Skeletal muscle cell (primary cell): Measurements from ENCODE around the gene PTPRT.

ENCODE experiments used
- DNase-seq: peaks from one replicate; pipeline ENCODE4 v3.0.0-alpha.2; 2010; ENCODE audit warnings: low read depth
- H3K4me3 ChIP-seq: 2 replicates; pipeline ENCODE4 v1.5.1; 2011; ENCODE audit warnings: low read depth, mild to moderate bottlenecking, control low read depth, low read length, moderate library complexity

PTPRT gene

GRCh38 chr20:42887281-42887680 is 302.4 kb downstream of the PTPRT start:
- H3K4me3 ChIP-seq: no peak overlapping the region
- DNase-seq: no peak

- H3K4me3 ChIP-seq: no peak overlapping the region
- no peak for DNase-seq
Measured at GRCh38 chr20:42886801-42887200, 302.9 kb downstream of the PTPRT start.

- H3K4me3 ChIP-seq: no peak overlapping the region
- no peak for DNase-seq
Measured at GRCh38 chr20:42886046-42886445, 303.7 kb downstream of the PTPRT start.

DNA sequence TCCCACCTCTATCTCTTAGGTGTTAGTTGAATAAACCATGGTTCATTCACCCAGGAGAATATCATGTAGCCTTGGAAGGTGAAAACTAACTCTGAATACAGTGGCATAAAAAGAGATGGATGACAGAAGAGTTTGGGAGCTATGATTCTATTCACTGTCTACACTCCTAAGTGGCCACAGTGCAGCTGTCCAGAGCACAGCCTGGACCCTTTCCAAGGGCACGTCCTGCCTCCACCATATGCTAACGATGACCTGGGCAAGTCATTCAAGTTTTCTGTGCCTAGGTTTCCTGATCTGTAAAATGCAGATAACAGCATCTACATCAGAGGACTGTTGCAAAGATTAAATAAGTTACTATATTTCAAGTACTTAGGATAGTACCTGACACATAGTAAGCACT is 314.1 kb downstream of the PTPRT start:
- no peak overlapping the region for H3K4me3 ChIP-seq
- no peak for DNase-seq

GRCh38 chr20:42873259-42873658 is 316.4 kb downstream of the PTPRT start:
- no peak overlapping the region for H3K4me3 ChIP-seq
- no peak for DNase-seq

- no peak overlapping the region for H3K4me3 ChIP-seq
- DNase-seq: no peak
Measured at GRCh38 chr20:42864116-42864515, 325.6 kb downstream of the PTPRT start.

DNA sequence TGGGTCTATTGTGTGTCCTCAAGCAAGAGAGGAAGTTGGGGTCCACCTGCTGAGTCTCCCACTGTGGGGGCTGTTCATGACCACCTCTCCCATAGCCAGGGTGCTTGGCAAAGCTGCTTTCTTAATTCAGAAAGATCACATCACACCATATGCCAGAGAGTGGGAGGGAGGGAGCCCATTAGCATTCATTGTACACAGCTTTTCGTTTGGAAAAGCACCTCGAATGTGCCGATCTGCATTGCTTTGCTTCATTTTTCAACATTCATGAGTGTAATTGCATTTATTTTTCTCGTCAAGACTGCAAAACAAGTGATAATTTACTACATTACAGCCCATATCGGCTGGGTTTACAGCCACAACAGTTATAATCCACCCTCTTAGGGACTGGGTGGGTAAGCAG is 327.3 kb downstream of the PTPRT start:
- no peak overlapping the region for H3K4me3 ChIP-seq
- DNase-seq: no peak

DNA sequence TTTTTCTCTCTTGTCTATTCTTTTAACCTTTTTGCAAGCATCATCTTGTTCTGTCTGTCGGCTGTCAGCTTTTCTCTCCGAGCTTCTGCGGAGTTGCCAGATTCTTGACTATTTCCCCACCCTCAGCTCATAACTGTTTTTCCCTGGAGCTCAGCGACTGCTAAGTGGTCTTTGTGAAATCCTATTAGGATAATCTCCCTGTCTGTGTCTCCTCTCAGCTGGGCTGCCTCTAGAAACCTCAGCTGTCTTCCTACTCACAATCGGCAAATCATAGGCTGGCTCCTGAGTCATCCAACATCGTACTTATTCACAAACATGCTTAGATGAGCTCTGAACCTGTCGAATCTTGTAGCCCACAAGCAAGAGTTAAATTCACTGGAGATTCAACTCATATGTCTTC is 332.3 kb downstream of the PTPRT start:
- no peak overlapping the region for H3K4me3 ChIP-seq
- no peak for DNase-seq

GRCh38 chr20:42855896-42856295 is 333.8 kb downstream of the PTPRT start:
- DNase-seq: no peak
- no peak overlapping the region for H3K4me3 ChIP-seq

GRCh38 chr20:42852691-42853090 is 337.0 kb downstream of the PTPRT start:
- DNase-seq: no peak
- H3K4me3 ChIP-seq: no peak overlapping the region

DNA sequence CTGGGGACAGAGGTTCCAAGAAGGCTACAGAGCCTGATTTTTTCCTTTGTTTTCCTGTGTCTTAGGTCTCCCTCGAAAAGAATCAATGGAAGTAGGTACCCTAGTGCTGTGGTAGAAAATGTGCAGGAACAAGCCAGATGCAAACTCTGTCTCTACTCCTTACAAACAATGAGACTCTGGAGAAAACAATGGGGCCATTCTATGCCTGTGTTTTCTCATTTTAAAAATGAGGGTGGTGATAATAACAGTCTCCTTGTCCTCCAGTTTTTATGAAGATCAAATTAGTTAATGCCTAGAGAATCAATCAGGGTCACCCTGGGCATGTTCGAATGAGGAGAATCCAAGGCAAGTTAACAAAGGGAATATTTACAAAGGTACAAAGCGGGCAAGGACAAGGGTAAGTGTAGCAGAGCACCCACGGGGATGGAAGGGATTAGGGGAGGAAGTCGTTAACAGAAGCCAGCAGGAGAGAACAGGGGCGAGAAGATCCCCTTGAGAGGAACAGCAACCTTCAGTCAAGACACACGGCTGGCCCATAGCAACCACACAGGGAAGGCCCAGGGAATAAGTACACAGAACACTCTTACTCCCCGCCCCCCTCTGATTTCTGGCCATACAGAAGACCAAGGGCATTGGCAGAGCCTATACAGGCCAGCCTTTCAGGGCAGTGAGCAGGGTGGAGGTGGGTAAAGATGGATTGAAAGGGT is 342.8 kb downstream of the PTPRT start:
- no peak for DNase-seq
- H3K4me3 ChIP-seq: no peak overlapping the region

- DNase-seq: no peak
- H3K4me3 ChIP-seq: no peak overlapping the region
Measured at GRCh38 chr20:42844751-42845150, 345.0 kb downstream of the PTPRT start.

GRCh38 chr20:42837456-42837855 is 352.2 kb downstream of the PTPRT start:
- no peak overlapping the region for H3K4me3 ChIP-seq
- no peak for DNase-seq

DNA sequence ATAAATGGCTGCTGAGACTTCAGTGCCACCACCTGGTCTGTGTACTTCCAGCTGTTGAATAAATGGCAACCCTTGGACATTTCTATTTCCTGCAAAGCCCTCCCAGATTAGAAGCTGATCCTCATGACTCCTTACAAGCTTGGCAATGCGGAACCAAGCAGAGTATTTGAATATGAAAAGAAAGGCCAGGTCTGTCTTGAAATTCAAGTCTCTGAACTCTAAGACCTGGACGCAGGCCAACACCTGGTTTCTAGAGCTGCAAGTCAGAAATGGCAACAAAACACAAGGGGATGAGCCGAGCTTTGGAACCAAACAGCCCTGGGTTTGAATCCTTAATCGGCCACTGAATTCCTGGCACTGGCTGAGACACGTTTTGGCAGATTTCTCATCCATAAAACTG is 353.4 kb downstream of the PTPRT start:
- H3K4me3 ChIP-seq: no peak overlapping the region
- DNase-seq: no peak

DNA sequence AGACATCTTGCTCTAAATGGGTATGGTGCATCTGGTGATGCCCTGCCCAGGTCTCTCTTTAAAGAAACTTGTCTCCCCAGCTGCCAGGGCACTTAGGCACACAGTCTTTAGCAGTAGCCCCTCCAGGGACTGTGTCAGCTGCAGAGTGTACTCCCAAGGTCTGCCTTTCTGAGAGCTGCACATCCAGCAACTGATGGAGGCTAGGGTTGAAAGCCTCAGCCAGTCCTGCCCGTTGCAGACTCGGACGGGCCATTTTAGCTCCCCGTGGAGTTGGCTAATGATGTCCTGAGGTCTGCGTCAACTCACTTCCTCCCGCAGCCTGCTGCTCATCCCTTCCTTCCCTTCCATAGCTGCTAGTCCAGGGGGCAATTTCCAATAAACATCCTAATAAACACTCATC is 381.8 kb downstream of the PTPRT start:
- DNase-seq: no peak
- no peak overlapping the region for H3K4me3 ChIP-seq

DNA sequence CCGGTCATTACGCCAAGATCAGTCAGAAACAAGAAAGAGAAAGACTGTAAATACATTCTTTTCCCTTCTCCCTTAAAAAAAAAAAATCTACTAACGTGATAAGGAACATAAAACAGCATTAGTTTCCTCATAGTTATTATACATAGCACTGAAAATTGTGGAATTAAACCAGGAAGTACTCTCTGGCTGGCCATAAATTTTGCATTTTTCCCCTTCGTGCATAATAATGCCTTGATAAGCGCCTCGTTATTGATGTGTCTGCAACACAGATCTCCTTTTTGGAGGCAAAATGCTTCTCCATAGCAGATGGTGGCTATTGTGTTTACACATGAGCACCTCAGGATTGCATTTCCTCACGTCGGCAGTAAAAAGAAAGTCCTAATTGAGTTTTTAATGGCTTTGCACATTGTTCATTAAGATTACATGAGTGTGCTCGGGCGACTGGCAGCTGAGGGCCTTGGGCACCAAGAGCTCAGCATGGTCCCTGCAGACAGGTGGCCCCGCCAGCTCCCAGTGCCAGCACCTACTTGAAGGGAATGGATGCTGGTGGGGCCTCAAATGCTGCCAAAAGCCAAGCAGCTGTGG is 394.5 kb downstream of the PTPRT start:
- no peak for DNase-seq
- H3K4me3 ChIP-seq: no peak overlapping the region

DNA sequence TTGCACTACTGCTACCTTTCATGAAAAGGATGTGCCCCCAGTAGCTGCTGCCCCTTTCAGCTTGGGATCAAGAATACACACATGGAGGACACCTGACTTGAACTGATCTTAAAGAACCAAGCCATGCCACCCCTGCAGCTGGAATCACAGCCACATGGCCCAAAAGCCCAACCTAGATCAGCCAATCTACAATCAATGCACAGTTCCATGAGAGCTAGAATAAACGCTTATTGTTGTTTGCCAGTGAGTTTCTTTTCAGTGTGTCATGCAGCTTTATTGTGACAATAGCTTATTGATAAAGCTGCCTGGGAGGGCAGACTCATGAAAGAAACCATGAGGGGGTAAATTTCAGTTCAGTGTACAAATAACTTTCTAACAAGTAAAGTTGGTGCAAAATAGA is 397.7 kb downstream of the PTPRT start:
- no peak for DNase-seq
- H3K4me3 ChIP-seq: no peak overlapping the region

DNA sequence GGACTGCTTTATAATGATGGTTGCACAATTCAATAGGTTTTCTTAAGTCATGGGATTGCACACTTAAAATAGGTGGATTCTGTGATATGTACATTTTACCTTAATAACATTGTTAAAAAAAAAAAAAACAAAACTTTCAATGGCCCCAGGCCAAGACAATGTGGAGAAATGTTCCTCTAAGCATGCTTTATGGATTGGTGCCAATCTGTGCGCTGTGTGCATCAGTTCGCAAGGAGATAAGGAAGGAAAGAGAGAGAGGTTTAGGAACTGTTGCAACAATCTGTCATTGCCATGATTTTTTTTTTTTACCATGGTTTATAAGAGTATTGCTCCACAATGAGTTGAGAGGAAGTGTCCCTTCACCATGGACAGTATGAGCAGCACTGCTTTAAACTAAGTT is 399.6 kb downstream of the PTPRT start:
- no peak overlapping the region for H3K4me3 ChIP-seq
- no peak for DNase-seq

DNA sequence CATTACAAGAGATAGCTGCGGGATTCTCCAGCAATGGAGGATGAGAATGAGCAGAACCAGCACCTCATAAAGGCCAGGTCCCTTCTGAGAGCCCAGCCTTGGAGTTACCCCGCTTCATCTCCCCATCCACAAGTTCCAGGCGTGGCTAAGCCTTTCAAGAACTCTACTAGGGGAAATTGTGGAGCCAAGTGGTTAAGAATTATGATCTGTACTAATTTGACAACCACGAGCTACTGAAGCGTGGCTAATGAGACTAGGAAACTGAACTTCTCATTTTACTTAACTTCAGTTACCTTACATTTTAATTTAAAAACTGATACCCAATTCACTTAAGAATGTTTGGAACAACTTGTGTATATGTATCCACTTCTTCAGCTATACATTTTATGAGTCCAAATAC is 401.0 kb downstream of the PTPRT start:
- H3K4me3 ChIP-seq: no peak overlapping the region

DNA sequence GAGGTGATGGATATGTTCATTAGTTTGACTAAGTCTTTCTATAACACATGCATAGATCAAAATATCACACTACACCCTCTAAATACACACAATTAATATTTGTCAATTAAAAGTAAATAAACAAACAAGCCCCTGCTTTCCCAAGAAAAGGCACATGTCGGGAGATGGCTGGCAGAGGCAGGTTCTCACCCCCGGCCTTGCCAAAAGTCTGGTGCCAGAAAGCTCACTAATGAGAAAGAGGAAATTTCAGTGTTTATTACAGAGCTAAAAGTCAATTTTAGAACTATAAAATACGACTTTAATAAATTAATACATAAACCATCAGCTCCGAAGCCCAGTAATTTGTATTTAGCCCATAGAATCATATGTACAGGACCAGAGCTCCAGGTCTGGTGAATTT is 404.7 kb downstream of the PTPRT start:
- H3K4me3 ChIP-seq: no peak overlapping the region
- no peak for DNase-seq

More for the DNA sequence above, 401.0 kb downstream of the PTPRT start:
- DNase-seq: no peak

DNA sequence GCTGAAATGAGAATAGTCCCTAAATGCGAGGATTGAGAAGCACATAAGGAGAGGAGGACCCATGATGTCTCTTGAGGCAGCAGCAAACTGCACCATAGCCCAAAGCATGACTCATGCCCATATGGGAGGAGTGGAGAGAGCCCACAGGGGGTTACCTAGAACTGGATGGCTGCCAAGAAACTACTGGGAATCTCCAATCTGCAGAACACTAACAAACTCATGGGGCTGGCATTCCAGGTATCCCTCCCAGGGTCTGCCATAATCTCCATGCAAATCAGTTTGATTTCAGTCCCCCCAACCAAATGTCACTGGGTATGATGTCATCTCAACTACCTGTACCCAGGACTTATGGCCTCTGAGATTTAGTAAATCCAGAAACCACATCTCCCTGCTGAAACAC is 410.5 kb downstream of the PTPRT start:
- no peak for DNase-seq
- H3K4me3 ChIP-seq: no peak overlapping the region

DNA sequence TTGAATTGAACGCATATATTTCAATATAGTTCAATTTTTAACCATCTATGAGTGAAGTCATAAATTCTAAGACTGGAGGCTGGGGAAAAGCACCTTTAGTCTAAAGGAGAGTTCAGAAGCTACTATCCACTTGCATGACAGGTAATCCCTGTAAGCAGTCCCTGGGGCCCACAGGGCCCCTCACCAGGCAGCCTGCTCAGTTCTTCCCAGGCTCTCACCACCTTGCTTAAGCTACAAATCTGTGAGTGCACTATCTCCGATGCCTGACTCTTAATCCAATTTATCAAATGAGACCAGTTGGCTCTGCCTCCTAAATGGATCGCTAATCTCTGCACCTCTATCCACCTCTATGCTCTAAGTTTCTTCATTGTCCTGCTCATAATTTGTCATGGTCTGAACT is 413.8 kb downstream of the PTPRT start:
- DNase-seq: no peak
- no peak overlapping the region for H3K4me3 ChIP-seq
